Neural cell (in vitro differentiated cells): Measurements from ENCODE around the gene KCNAB2. TPM values are rescaled to one million over a fixed set of nuclear protein-coding genes. Genes with fewer than 3 reads are reported as not detected.

Experiments
- H2AFZ ChIP-seq: fragments of 200-600, 300-800 bp; sonication (generic), shearing (Covaris generic); 2 replicates; pipeline ENCODE4 v1.6.0; 2014; ENCODE audit warnings: low read depth, mild to moderate bottlenecking, antibody characterized with exemption, low read length, moderate library complexity
- H3F3A ChIP-seq: fragments of 200-600 bp; shearing (Covaris generic); 2 replicates; pipeline ENCODE4 v1.6.1; 2016; ENCODE audit warnings: mild to moderate bottlenecking, moderate library complexity, mixed read lengths, antibody characterized with exemption, low read length; ENCODE audit not compliant: insufficient read depth, poor library complexity, severe bottlenecking
- H3K27ac ChIP-seq: fragments of 200-600, 300-800 bp; sonication (generic), shearing (Covaris generic); 2 replicates; pipeline ENCODE4 v1.5.1; 2014; ENCODE audit warnings: mild to moderate bottlenecking, low read length, moderate library complexity
- H3K27me3 ChIP-seq: fragments of 300-800, 200-600 bp; sonication (generic), shearing (Covaris generic); 2 replicates; pipeline ENCODE4 v1.6.0; 2014; ENCODE audit warnings: mild to moderate bottlenecking, low read depth, low read length, moderate library complexity; ENCODE audit not compliant: insufficient read depth
- H3K36me3 ChIP-seq: fragments of 300-800, 200-600 bp; sonication (generic), shearing (Covaris generic); 2 replicates; pipeline ENCODE4 v1.5.1; 2014; ENCODE audit warnings: mild to moderate bottlenecking, antibody characterized with exemption, low read length, moderate library complexity; ENCODE audit not compliant: insufficient read depth
- H3K4me2 ChIP-seq: fragments of 300-800, 200-600 bp; sonication (generic), shearing (Covaris generic); 2 replicates; pipeline ENCODE4 v1.6.0; 2014; ENCODE audit warnings: mild to moderate bottlenecking, low read length
- H3K4me3 ChIP-seq: fragments of 300-800, 200-600 bp; sonication (generic), shearing (Covaris generic); 2 replicates; pipeline ENCODE4 v1.5.1; 2014; ENCODE audit warnings: mild to moderate bottlenecking, low read length, moderate library complexity
- H3K79me2 ChIP-seq: fragments of 200-600 bp; shearing (Covaris generic); replicated peaks from 2 replicates; pipeline ENCODE4 v1.6.0; 2014; ENCODE audit warnings: mild to moderate bottlenecking, low read length, moderate library complexity; ENCODE audit not compliant: insufficient read depth
- H3K9ac ChIP-seq: fragments of 300-800, 200-600 bp; sonication (generic), shearing (Covaris generic); 2 replicates; pipeline ENCODE4 v1.6.1; 2016; ENCODE audit warnings: mild to moderate bottlenecking, low read length, mixed read lengths
- H3K9me2 ChIP-seq: fragments of 200-600 bp; shearing (Covaris generic); 2 replicates; pipeline ENCODE4 v1.6.1; 2016; ENCODE audit warnings: mild to moderate bottlenecking, low read length, mixed read lengths; ENCODE audit not compliant: insufficient read depth
- H3K9me3 ChIP-seq: fragments of 200-600, 300-800 bp; sonication (generic), shearing (Covaris generic); 2 replicates; pipeline ENCODE4 v1.6.1; 2016; ENCODE audit warnings: mild to moderate bottlenecking, mixed run types, low read length, moderate library complexity, mixed read lengths
- H4K20me1 ChIP-seq: fragments of 200-600 bp; shearing (Covaris generic); 2 replicates; pipeline ENCODE4 v1.6.1; 2016; ENCODE audit warnings: mild to moderate bottlenecking, mixed run types; ENCODE audit not compliant: insufficient read depth
- EP300 ChIP-seq: fragments of 450-650 bp; conservative IDR thresholded peaks from 2 replicates; pipeline ENCODE4 v1.6.1; 2014; ENCODE audit warnings: antibody characterized with exemption, mild to moderate bottlenecking, moderate library complexity; ENCODE audit not compliant: poor library complexity, severe bottlenecking
- EZH2 ChIP-seq: fragments of 200-600, 300-800 bp; shearing (Covaris generic), sonication (generic); IDR thresholded peaks from 2 replicates; pipeline ENCODE4 v1.6.1; 2014; ENCODE audit warnings: antibody characterized with exemption, low read length, borderline replicate concordance, mild to moderate bottlenecking; ENCODE audit not compliant: insufficient read depth, poor library complexity, severe bottlenecking
- MXI1 ChIP-seq: fragments of 450-650 bp; conservative IDR thresholded peaks from 2 replicates; pipeline ENCODE4 v1.6.1; 2014; ENCODE audit warnings: antibody characterized with exemption, mild to moderate bottlenecking; ENCODE audit not compliant: poor library complexity, severe bottlenecking
- POLR2AphosphoS5 ChIP-seq: IDR thresholded peaks from 2 replicates; pipeline ENCODE4 v1.6.1; 2012
- RAD21 ChIP-seq: fragments of 450-650 bp; conservative IDR thresholded peaks from 2 replicates; pipeline ENCODE4 v1.6.1; 2014; ENCODE audit warnings: antibody characterized with exemption, mild to moderate bottlenecking, moderate library complexity
- SMC3 ChIP-seq: fragments of 450-650 bp; conservative IDR thresholded peaks from 2 replicates; pipeline ENCODE4 v1.6.1; 2014; ENCODE audit warnings: antibody characterized with exemption, mild to moderate bottlenecking, moderate library complexity; ENCODE audit not compliant: poor library complexity
- TAF1 ChIP-seq: IDR thresholded peaks from 2 replicates; pipeline ENCODE4 v1.6.1; 2012; ENCODE audit warnings: low read depth
- polyA plus RNA-seq: library from polyadenylated mRNA; depleted of rRNA; stranded (reverse); fragments of >200 nt; gene quantifications from 2 replicates; pipeline ENCODE4 v1.2.3, GENCODE V29; 2014
- TF ChIP-seq, protein P1 (sequence below): IDR thresholded peaks from 2 replicates; pipeline ENCODE4 v1.6.1; 2012; ENCODE audit warnings: borderline replicate concordance
- TF ChIP-seq, protein P2 (sequence below): fragments of 450-650 bp; IDR thresholded peaks from 2 replicates; pipeline ENCODE4 v1.5.1; 2014; ENCODE audit warnings: antibody characterized with exemption, mild to moderate bottlenecking, moderate library complexity; ENCODE audit not compliant: poor library complexity, severe bottlenecking

Gene KCNAB2
- polyA plus RNA-seq, 1 donor from 2014 or later: 11.7 TPM

DNA sequence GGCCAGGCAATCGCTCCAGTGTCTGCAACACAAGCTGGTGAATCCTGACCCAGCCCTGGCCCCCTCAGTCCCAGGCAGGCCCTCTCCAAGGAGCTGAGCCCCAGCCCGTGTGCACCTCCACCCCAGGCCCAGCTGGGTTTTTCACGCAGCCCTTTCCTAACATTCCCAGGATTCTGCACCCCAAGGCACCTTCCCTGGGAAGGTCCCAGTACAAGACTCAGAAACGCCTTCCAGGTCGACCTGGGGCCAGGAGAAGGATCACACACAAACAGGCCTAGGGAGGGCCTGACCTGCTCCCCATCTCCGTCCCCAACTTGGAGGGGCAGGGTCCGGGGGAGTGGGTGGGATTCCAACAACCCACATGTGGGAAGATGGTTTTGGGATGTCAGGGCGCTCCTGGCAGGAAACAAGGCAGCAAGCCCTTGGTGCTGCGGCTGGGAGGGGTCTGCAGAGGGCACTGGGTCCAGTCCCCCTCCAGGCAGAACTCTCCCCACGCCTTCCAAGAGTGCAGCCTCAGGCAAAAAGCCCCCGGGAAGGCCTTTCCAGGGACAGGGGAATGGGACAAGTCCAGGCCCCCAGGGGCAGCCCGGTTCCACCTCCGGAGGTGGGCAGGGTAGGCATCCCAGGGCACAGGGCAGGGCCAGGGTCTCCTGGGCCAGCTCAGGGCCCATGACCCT, 58.3 kb downstream of the KCNAB2 start:
- Histone ChIP-seq H3K36me3 (no peaks in the 10 kb centered on the region), H3K9me3 (no peaks in the 10 kb centered on the region), H3K79me2 (no peaks in the 10 kb centered on the region), H4K20me1 (no peaks in the 10 kb centered on the region), H3K9ac (no peak overlapping the region), H3F3A (no peaks in the 10 kb centered on the region), H3K4me2 (no peak overlapping the region), H3K9me2 (no peaks in the 10 kb centered on the region), H3K27ac (no peak overlapping the region), H3K4me3 (no peak overlapping the region), H2AFZ (no peak overlapping the region), H3K27me3 (no peaks in the 10 kb centered on the region)
- TF ChIP-seq RAD21 (no peak), EP300 (no peak), SMC3 (no peak), EZH2 (no peak), POLR2AphosphoS5 (no peak), MXI1 (no peak), TAF1 (no peak)
- TF ChIP-seq, protein P1, sequence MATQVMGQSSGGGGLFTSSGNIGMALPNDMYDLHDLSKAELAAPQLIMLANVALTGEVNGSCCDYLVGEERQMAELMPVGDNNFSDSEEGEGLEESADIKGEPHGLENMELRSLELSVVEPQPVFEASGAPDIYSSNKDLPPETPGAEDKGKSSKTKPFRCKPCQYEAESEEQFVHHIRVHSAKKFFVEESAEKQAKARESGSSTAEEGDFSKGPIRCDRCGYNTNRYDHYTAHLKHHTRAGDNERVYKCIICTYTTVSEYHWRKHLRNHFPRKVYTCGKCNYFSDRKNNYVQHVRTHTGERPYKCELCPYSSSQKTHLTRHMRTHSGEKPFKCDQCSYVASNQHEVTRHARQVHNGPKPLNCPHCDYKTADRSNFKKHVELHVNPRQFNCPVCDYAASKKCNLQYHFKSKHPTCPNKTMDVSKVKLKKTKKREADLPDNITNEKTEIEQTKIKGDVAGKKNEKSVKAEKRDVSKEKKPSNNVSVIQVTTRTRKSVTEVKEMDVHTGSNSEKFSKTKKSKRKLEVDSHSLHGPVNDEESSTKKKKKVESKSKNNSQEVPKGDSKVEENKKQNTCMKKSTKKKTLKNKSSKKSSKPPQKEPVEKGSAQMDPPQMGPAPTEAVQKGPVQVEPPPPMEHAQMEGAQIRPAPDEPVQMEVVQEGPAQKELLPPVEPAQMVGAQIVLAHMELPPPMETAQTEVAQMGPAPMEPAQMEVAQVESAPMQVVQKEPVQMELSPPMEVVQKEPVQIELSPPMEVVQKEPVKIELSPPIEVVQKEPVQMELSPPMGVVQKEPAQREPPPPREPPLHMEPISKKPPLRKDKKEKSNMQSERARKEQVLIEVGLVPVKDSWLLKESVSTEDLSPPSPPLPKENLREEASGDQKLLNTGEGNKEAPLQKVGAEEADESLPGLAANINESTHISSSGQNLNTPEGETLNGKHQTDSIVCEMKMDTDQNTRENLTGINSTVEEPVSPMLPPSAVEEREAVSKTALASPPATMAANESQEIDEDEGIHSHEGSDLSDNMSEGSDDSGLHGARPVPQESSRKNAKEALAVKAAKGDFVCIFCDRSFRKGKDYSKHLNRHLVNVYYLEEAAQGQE: no peak
- TF ChIP-seq, protein P2, sequence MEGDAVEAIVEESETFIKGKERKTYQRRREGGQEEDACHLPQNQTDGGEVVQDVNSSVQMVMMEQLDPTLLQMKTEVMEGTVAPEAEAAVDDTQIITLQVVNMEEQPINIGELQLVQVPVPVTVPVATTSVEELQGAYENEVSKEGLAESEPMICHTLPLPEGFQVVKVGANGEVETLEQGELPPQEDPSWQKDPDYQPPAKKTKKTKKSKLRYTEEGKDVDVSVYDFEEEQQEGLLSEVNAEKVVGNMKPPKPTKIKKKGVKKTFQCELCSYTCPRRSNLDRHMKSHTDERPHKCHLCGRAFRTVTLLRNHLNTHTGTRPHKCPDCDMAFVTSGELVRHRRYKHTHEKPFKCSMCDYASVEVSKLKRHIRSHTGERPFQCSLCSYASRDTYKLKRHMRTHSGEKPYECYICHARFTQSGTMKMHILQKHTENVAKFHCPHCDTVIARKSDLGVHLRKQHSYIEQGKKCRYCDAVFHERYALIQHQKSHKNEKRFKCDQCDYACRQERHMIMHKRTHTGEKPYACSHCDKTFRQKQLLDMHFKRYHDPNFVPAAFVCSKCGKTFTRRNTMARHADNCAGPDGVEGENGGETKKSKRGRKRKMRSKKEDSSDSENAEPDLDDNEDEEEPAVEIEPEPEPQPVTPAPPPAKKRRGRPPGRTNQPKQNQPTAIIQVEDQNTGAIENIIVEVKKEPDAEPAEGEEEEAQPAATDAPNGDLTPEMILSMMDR: no peak

DNA sequence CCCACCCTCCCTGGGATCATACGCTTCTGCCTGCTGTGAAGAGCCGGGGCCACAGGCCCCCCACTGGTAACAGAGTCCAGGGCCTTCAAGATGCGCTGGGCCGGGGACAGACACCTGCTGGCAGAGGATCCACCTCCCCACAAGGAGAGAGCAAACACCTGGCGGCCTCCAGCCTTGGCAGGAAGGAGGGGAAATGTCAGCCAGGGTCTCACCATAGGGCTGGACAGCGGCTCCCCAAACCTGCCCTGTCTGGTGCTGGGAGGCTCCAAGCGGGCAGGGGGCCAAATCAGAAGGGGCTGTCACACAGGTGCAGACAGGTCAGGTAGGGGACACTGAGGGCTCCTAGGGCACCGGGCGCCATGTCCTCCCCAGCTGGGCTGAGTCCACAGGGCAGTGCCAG, 58.9 kb downstream of the KCNAB2 start:
- H3K4me3 ChIP-seq: no peak overlapping the region
- no peak overlapping the region for H3K27ac ChIP-seq
- H2AFZ ChIP-seq: no peak overlapping the region
- no peaks in the 10 kb centered on the region for H4K20me1 ChIP-seq
- TF ChIP-seq POLR2AphosphoS5: no peak
- TF ChIP-seq, protein P1: no peak
- no peak for TF ChIP-seq SMC3
- no peak for TF ChIP-seq RAD21
- TF ChIP-seq EZH2: no peak
- no peak for TF ChIP-seq TAF1
- no peak for TF ChIP-seq MXI1
- TF ChIP-seq, protein P2: no peak
- TF ChIP-seq EP300: no peak
- no peaks in the 10 kb centered on the region for H3K9me2 ChIP-seq
- no peaks in the 10 kb centered on the region for H3K27me3 ChIP-seq
- no peaks in the 10 kb centered on the region for H3K79me2 ChIP-seq
- H3K9ac ChIP-seq: no peak overlapping the region
- H3F3A ChIP-seq: no peaks in the 10 kb centered on the region
- H3K36me3 ChIP-seq: no peaks in the 10 kb centered on the region
- H3K9me3 ChIP-seq: no peaks in the 10 kb centered on the region
- no peak overlapping the region for H3K4me2 ChIP-seq
